GM18907 (cell line): ENCODE measurements around the gene CDC20.

ENCODE experiments used
- ATAC-seq: cut with Tn5 transposase; IDR thresholded peaks from one replicate; pipeline ENCODE4 v1.9.1; 2021; ENCODE audit warnings: mild to moderate bottlenecking, moderate library complexity; ENCODE audit not compliant: unreplicated experiment

The CDC20 gene

GRCh38 chr1:43327549-43328292, 31.1 kb upstream of the CDC20 start:
- no peak for ATAC-seq

- ATAC-seq: no peak
Measured at GRCh38 chr1:43329995-43330751, 28.6 kb upstream of the CDC20 start.

GRCh38 chr1:43331688-43332087, 27.1 kb upstream of the CDC20 start:
- no peak for ATAC-seq

- ATAC-seq: no peak
Measured at GRCh38 chr1:43334453-43335205, 24.2 kb upstream of the CDC20 start.

GRCh38 chr1:43337588-43337987, 21.2 kb upstream of the CDC20 start, which contains the start of gene MPL:
MPL (plus strand) TSS chr1:43337818; CDS start chr1:43337849, 31 bp downstream.
- no peak for ATAC-seq

- ATAC-seq: no peak
Measured at GRCh38 chr1:43338001-43338400, 20.8 kb upstream of the CDC20 start.

- ATAC-seq: no peak
Measured at GRCh38 chr1:43339584-43340232, 19.1 kb upstream of the CDC20 start.

- ATAC-seq: no peak
Measured at GRCh38 chr1:43340559-43340958, 18.2 kb upstream of the CDC20 start.

GRCh38 chr1:43344267-43344850, 14.4 kb upstream of the CDC20 start:
- no peak for ATAC-seq

- no peak for ATAC-seq
Measured at GRCh38 chr1:43345120-43345519, 13.7 kb upstream of the CDC20 start.

- no peak for ATAC-seq
Measured at GRCh38 chr1:43346636-43347035, 12.1 kb upstream of the CDC20 start.

GRCh38 chr1:43348343-43348808, 10.4 kb upstream of the CDC20 start:
- ATAC-seq: no peak

- no peak for ATAC-seq
Measured at GRCh38 chr1:43348809-43349593, 9.8 kb upstream of the CDC20 start.

- ATAC-seq: no peak
Measured at GRCh38 chr1:43349594-43350306, 9.0 kb upstream of the CDC20 start.

- no peak for ATAC-seq
Measured at GRCh38 chr1:43350976-43351375, 7.8 kb upstream of the CDC20 start.

- ATAC-seq: no peak
Measured at GRCh38 chr1:43351421-43352350, 7.1 kb upstream of the CDC20 start.

- ATAC-seq: no peak
Measured at GRCh38 chr1:43352351-43352705, 6.5 kb upstream of the CDC20 start.

- no peak for ATAC-seq
Measured at GRCh38 chr1:43352881-43353280, 5.9 kb upstream of the CDC20 start.
